Adrenal gland (tissue), 12 donors: ENCODE data around the gene WDFY4. TPM values are rescaled to one million over a fixed set of nuclear protein-coding genes. Genes with fewer than 3 reads are reported as not detected.

Source experiments
- DNase-seq, 7 donors: peaks; one replicate each; pipeline ENCODE4 v3.0.0-alpha.2; 2019 to 2020
- H3K27ac ChIP-seq, 5 donors: fragments of 200-600 bp; sonication (generic) in 4 of 5; 1 replicate in 3 of 5; 2 replicates in 2 of 5; pipeline versions ENCODE4 v1.5.1 to v1.8.0; 2016 to 2020; ENCODE audit warnings: mild to moderate bottlenecking in 1 of 5
- H3K27me3 ChIP-seq: fragments of 200-600 bp; 2 replicates; pipeline ENCODE4 v1.8.0; 2021
- H3K36me3 ChIP-seq, 2 donors: fragments of 200-600 bp; replicated peaks in 1 of 2; 1 replicate in 1 of 2; 2 replicates in 1 of 2; pipeline versions ENCODE4 v1.5.1 to v1.8.0; 2018 to 2022
- H3K4me1 ChIP-seq, 2 donors: fragments of 200-600 bp; replicated peaks in 1 of 2; 1 replicate in 1 of 2; 2 replicates in 1 of 2; pipeline versions ENCODE4 v1.5.1 to v1.8.0; 2018 to 2021
- H3K4me3 ChIP-seq, 4 donors: fragments of 200-600 bp; sonication (generic) in 3 of 4; one replicate each; pipeline ENCODE4 v1.5.1; 2016 to 2018
- H3K9me3 ChIP-seq, 3 donors: fragments of 200-600 bp; sonication (generic) in 1 of 3; replicated peaks in 1 of 3; 1 replicate in 2 of 3; 2 replicates in 1 of 3; pipeline versions ENCODE4 v1.5.1 to v1.8.0; 2016 to 2021
- CTCF ChIP-seq, 6 experiments: fragments of 450-650 bp in 4 of 6; fragments of 200-600 bp in 2 of 6; sonication (generic) in 1 of 6; IDR thresholded peaks; 1 replicate in 5 of 6; 2 replicates in 1 of 6; pipeline versions ENCODE4 v1.5.1 to v1.8.0; 2016 to 2021; ENCODE audit warnings: antibody characterized with exemption in 6 of 6, mild to moderate bottlenecking in 2 of 6, moderate library complexity in 1 of 6
- POLR2A ChIP-seq, 2 donors: fragments of 450-650 bp; IDR thresholded peaks; one replicate each; pipeline ENCODE4 v1.6.1; 2017; ENCODE audit warnings: antibody characterized with exemption in 2 of 2, mild to moderate bottlenecking in 2 of 2, moderate library complexity in 1 of 2
- WGBS, 4 donors: extraction: QIAGEN DNeasy Blood & Tissue Kit in 2 of 4; methylation state at CpG; one replicate each; pipeline versions ENCODE4 v1.1.5 to v1.1.7; 2013 to 2017; 5-methylcytosine and 5-hydroxymethylcytosine counted together
- intact Hi-C, 2 donors: fragments of 100-400 bp; cut with DNase I; formaldehyde crosslinking; loops; one replicate each; pipeline versions ENCODE4 v1.14.1 to v1.15.0; 2022 to 2023
- polyA plus RNA-seq, 3 donors: library from polyadenylated mRNA; stranded (reverse); fragments of 200-250 nt in 2 of 3; fragments of 350-450 nt in 1 of 3; fragmentation: Illumina TruSeq in 1 of 3; extraction: RNeasy Lipid Tissue Mini Kit (QIAGEN cat#74804) in 1 of 3; gene quantifications; one replicate each; pipeline ENCODE4 v1.2.3, GENCODE V29; 2013 to 2014
- total RNA-seq, 9 donors: library from RNA; depleted of rRNA in 4 of 9; stranded (reverse); fragments of >200 nt in 4 of 9; fragments of 120-200 nt in 1 of 9; fragmentation: NEBNext Ultra II Directional in 1 of 9; extraction: Animal tissue kit (Norgen Biotek cat#: 25700) in 1 of 9; gene quantifications; one replicate each; pipeline versions ENCODE4 v1.1.0 to v1.2.4, GENCODE V29; 2013 to 2023
- donor health status: healthy with polysubstance abuse.
- donor health status: Bipolar disorder and iron deficiency.
- donor health status: DM: yes; HTN: yes; CAD: no.
- donor health status: DM: no; HTN: no; CAD: no.
- donor health status: DM: no; HTN: no; CAD: no.
- donor health status: DM: yes; HTN: yes; CAD: no.

Gene WDFY4
- total and polyA plus RNA-seq, 12 donors: 0.61 to 9.9 (median 5.7) TPM

GRCh38 chr10:48779077-48779476 is 94.4 kb downstream of the WDFY4 start:
- intact Hi-C loops: no loop called here
- Histone ChIP-seq H3K27ac (no peak overlapping the region), H3K9me3 (no peaks in the 10 kb centered on the region), H3K4me1 (no peaks in the 10 kb centered on the region), H3K27me3 (no peaks in the 10 kb centered on the region), H3K4me3 (no peak overlapping the region), H3K36me3 (no peaks in the 10 kb centered on the region)
- no peak for TF ChIP-seq CTCF (IDR thresholded peaks at IDR 0.05)
- no peak for TF ChIP-seq POLR2A (IDR thresholded peaks at IDR 0.05)
- 60 to 85% (median 78%) methylated on average over 1 to 5 of the region's 5 CpGs for WGBS, 4 donors
- peak in 1 of 7 donors; percentile 11 for DNase-seq

GRCh38 chr10:48779546-48780152 is 95.0 kb downstream of the WDFY4 start:
- Histone ChIP-seq H3K9me3 (no peaks in the 10 kb centered on the region), H3K27me3 (no peaks in the 10 kb centered on the region), H3K4me3 (no peak overlapping the region), H3K4me1 (no peaks in the 10 kb centered on the region), H3K27ac (no peak overlapping the region), H3K36me3 (no peaks in the 10 kb centered on the region)
- DNase-seq: peak in 1 of 7 donors; percentile 4
- WGBS, 4 donors: 87 to 94% (median 92%) methylated on average over 4 to 6 of the region's 6 CpGs
- intact Hi-C loops: no loop called here
- TF ChIP-seq POLR2A (IDR thresholded peaks at IDR 0.05) (no peak), CTCF (IDR thresholded peaks at IDR 0.05) (no peak)

- peaks cover 0 to 2% (median 0%) of the 10 kb centered on the region in 3 donors for H3K9me3 ChIP-seq
- H3K27me3 ChIP-seq: no peaks in the 10 kb centered on the region
- intact Hi-C loops: no loop called here
- TF ChIP-seq CTCF (IDR thresholded peaks at IDR 0.05) (no peak), POLR2A (IDR thresholded peaks at IDR 0.05) (no peak)
- H3K27ac ChIP-seq: no peak overlapping the region
- 88 to 94% (median 92%) methylated on average over 5 of the region's 5 CpGs for WGBS, 4 donors
- H3K4me3 ChIP-seq: no peak overlapping the region
- H3K36me3 ChIP-seq: no peaks in the 10 kb centered on the region
- DNase-seq: peak in 1 of 7 donors; percentile 1
- H3K4me1 ChIP-seq: no peaks in the 10 kb centered on the region
Measured at GRCh38 chr10:48780341-48780740, 95.7 kb downstream of the WDFY4 start.

GRCh38 chr10:48782386-48782785 is 97.7 kb downstream of the WDFY4 start:
- Histone ChIP-seq H3K4me3 (no peak overlapping the region), H3K27ac (no peak overlapping the region), H3K36me3 (no peaks in the 10 kb centered on the region), H3K4me1 (no peaks in the 10 kb centered on the region), H3K9me3 (peaks cover 0 to 10% (median 0%) of the 10 kb centered on the region in 3 donors), H3K27me3 (no peaks in the 10 kb centered on the region)
- TF ChIP-seq CTCF (IDR thresholded peaks at IDR 0.05) (no peak), POLR2A (IDR thresholded peaks at IDR 0.05) (no peak)
- DNase-seq: no peak
- WGBS, 4 donors: 43 to 77% (median 71%) methylated on average over 2 of the region's 2 CpGs
- intact Hi-C loops: no loop called here
